Osteocyte (in vitro differentiated cells): ENCODE measurements around the gene SH3BP4. TPM values are rescaled to one million over a fixed set of nuclear protein-coding genes. Genes with fewer than 3 reads are reported as not detected.

Experiments used
- DNase-seq: peaks from one replicate; pipeline ENCODE4 v3.0.0; 2021; ENCODE audit warnings: mixed read lengths; ENCODE audit not compliant: unreplicated experiment; ENCODE audit errors: extremely low spot score
- H3K27ac Mint-ChIP-seq: one replicate; pipeline ENCODE4 v1.8.0; 2021; ENCODE audit warnings: mild to moderate bottlenecking, mixed read lengths; ENCODE audit not compliant: unreplicated experiment
- H3K27me3 Mint-ChIP-seq: one replicate; pipeline ENCODE4 v1.8.0; 2021; ENCODE audit warnings: mixed read lengths; ENCODE audit not compliant: unreplicated experiment
- H3K36me3 Mint-ChIP-seq: one replicate; pipeline ENCODE4 v1.8.0; 2021; ENCODE audit warnings: mixed read lengths; ENCODE audit not compliant: unreplicated experiment
- H3K4me1 Mint-ChIP-seq: one replicate; pipeline ENCODE4 v1.8.0; 2021; ENCODE audit warnings: mixed read lengths; ENCODE audit not compliant: unreplicated experiment
- H3K4me3 Mint-ChIP-seq: one replicate; pipeline ENCODE4 v1.8.0; 2021; ENCODE audit warnings: mild to moderate bottlenecking, moderate library complexity, mixed read lengths; ENCODE audit not compliant: unreplicated experiment
- H3K9me3 Mint-ChIP-seq: one replicate; pipeline ENCODE4 v1.8.0; 2021; ENCODE audit warnings: mixed read lengths; ENCODE audit not compliant: unreplicated experiment
- total RNA-seq: library from RNA; stranded (reverse); gene quantifications from 2 replicates; pipeline ENCODE4 v1.2.1, GENCODE V29; 2021
- TF ChIP-seq, protein P1 (sequence below): fragments of 200-600 bp; sonication (generic); IDR thresholded peaks from 2 replicates; pipeline ENCODE4 v1.5.0; 2021; ENCODE audit warnings: antibody characterized with exemption, mild to moderate bottlenecking, moderate library complexity

The SH3BP4 gene
- total RNA-seq, 1 donor from 2014 or later: 60.1 TPM

DNA sequence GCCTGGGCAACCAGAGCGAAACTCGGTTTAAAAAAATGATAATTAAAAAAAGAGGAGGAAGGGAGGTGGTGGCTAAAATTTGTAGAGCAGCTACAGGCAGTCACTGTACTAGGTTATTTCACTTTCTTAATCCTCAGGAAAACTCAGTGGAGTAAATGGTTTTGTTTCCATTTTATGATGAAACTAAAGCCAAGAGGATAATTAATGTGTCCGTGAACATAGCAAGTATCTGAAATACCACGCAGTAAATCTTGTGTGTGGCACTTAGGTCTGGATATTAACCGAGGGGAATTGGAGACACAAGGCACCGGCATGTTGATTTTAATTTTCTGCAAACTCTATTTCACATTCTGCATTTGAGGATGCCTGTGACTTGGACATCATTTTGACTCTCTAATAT is 14.5 kb downstream of the SH3BP4 start:
- Mint-ChIP-seq H3K27me3 (no peaks in the 10 kb centered on the region), H3K4me3 (no peak overlapping the region), H3K27ac (no peak overlapping the region), H3K36me3 (peaks cover 8% of the 10 kb centered on the region), H3K9me3 (no peaks in the 10 kb centered on the region), H3K4me1 (peaks cover 69% of the 10 kb centered on the region)
- TF ChIP-seq, protein P1, sequence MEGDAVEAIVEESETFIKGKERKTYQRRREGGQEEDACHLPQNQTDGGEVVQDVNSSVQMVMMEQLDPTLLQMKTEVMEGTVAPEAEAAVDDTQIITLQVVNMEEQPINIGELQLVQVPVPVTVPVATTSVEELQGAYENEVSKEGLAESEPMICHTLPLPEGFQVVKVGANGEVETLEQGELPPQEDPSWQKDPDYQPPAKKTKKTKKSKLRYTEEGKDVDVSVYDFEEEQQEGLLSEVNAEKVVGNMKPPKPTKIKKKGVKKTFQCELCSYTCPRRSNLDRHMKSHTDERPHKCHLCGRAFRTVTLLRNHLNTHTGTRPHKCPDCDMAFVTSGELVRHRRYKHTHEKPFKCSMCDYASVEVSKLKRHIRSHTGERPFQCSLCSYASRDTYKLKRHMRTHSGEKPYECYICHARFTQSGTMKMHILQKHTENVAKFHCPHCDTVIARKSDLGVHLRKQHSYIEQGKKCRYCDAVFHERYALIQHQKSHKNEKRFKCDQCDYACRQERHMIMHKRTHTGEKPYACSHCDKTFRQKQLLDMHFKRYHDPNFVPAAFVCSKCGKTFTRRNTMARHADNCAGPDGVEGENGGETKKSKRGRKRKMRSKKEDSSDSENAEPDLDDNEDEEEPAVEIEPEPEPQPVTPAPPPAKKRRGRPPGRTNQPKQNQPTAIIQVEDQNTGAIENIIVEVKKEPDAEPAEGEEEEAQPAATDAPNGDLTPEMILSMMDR: no peak
- DNase-seq: no peak

DNA sequence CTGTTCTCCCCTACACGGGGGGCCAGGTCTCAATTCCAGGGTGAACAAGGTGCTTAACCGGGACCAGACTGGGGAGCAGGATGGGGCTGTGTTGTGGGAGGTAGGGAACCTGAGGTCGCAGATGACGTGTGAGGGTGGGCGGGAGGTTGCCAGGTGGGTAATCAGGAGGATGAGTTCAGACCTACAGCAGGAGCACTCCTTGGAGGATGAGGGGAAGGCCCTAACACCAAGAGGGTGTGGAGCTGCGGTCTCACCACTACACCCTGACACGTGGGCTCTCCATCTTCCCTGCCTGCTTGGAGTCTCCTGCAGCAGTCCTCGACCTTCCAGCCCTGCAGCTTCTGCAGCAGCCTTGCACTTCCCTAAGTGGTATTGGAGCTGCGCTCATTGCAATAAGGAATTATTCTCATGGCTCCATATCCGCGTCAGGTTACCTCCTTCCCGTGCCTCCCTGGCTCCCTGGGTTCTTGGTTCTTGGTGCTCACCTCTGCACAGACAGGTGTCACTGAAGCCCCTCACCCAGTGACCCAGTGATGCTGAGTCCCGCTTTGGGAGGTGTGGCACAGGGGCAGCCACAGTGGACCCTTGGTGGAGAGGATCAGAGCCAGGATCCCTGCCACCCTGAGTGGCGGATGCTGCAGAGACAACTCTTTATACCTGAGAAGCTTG is 15.5 kb downstream of the SH3BP4 start:
- Mint-ChIP-seq H3K4me3 (no peak overlapping the region), H3K27ac (no peak overlapping the region)

DNA sequence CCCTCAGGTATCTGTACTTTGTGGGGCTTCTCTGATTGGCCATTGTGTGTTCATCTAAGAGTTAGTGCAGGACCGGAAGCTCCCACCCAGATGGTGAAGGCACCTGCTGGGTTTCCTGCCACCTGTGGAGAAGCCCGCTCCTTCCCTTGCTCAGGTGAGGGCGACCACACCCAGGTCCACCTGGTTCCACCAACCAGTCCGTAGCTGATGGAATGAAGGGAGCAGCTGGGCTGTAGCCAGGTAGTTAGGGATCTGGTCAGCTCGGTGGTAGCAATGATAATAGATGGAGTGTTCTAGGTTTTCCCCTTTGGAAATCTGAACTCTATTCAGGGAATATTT is 16.0 kb downstream of the SH3BP4 start:
- Mint-ChIP-seq H3K4me3 (no peak overlapping the region), H3K36me3 (peaks cover 8% of the 10 kb centered on the region), H3K27ac (no peak overlapping the region), H3K9me3 (no peaks in the 10 kb centered on the region), H3K27me3 (no peaks in the 10 kb centered on the region), H3K4me1 (peaks cover 77% of the 10 kb centered on the region)
- no peak for DNase-seq
- TF ChIP-seq, protein P1: no peak

More for the DNA sequence above, 15.5 kb downstream of the SH3BP4 start:
- Mint-ChIP-seq H3K9me3 (no peaks in the 10 kb centered on the region), H3K36me3 (peaks cover 8% of the 10 kb centered on the region), H3K27me3 (no peaks in the 10 kb centered on the region), H3K4me1 (peaks cover 73% of the 10 kb centered on the region)
- DNase-seq: no peak
- TF ChIP-seq, protein P1: no peak

DNA sequence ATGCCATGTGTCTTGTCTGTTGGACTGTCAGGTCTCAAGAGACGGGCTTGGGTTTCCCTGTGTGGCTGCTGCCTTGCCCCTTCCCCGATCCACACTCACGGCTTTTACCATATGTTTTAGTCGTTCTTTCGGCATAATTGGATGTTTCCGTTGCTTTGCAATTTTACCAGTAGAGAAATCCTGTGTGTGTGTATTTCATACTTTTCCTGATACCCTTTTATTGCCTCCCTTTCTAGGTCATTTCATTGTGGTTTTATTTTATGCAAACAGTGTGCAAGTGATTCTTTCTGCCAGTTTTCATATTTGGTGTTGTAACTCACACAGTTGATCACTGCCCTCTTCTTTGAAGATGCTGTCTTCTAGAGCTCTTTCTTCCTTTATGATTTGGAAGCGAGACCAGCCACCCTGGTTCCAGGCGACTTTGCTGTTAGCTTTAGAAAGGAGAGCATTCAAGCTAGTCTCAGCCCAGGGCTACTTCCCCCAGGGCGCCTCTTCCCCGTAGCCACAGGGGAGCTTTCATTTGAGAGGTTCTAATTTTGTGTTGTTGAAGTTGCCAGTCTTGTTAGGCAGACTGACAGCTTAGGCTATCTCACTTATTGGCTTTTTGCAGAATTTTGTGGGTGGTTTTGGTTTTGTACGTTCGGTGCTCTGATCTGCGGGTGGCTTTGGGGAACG is 17.0 kb downstream of the SH3BP4 start:
- Mint-ChIP-seq H3K9me3 (no peaks in the 10 kb centered on the region), H3K36me3 (peaks cover 8% of the 10 kb centered on the region), H3K4me3 (peak overlapping the region; percentile 63), H3K4me1 (peaks cover 82% of the 10 kb centered on the region), H3K27me3 (no peaks in the 10 kb centered on the region), H3K27ac (peak overlapping the region; percentile 70)
- TF ChIP-seq, protein P1: no peak
- no peak for DNase-seq

DNA sequence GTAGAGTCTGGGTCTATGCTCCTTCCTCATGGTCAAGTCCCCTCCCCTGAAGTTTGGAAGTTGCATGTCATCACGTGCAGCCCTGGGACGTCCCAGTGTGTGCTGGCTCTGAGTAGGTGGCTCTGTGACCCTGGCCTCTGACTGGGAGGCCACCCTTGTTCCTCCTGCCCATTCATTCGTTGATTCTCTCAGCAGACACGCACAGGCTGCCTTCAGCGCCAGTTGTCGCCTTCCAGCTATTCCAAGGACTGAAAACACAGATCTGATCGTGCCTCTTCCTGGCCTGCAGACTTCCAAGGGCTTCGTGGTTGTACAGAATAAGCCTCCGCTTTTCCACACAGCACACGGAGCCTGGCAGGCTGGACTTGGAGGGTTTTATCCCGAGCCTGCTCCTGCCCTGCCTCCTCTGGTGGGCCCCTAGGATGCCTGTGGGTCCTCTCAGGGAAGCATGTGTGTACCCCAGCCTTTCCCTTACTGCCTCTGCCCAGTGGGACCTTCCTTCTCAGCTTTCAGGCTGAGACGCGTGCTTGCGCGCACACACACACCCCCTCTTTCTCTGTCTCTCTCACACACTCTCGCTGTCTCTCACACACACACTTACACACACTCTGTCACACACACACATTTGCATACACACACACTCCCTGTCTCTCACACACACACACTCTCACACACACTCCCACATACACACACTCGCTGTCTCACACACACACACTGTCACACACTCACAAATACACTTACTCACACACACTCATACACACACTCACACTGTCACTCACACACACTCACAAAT is 17.7 kb downstream of the SH3BP4 start:
- H3K27ac Mint-ChIP-seq: peak overlapping the region; percentile 70
- no peaks in the 10 kb centered on the region for H3K27me3 Mint-ChIP-seq
- no peak for DNase-seq
- peak overlapping the region; percentile 63 for H3K4me3 Mint-ChIP-seq
- H3K4me1 Mint-ChIP-seq: peaks cover 76% of the 10 kb centered on the region
- TF ChIP-seq, protein P1: no peak
- no peaks in the 10 kb centered on the region for H3K9me3 Mint-ChIP-seq
- peaks cover 8% of the 10 kb centered on the region for H3K36me3 Mint-ChIP-seq
